HCT116 (cell line): ENCODE data around the gene KATNAL1. TPM values are rescaled to one million over a fixed set of nuclear protein-coding genes. Genes with fewer than 3 reads are reported as not detected.
"Not testable (repeated sequence)": the region's sequence is repeated elsewhere in the genome, so short reads cannot be mapped to it uniquely, and the experiment has no call there.

Experiments used
- ATAC-seq: fragments of 200-7000 bp; cut with Tn5 transposase; 2 replicates; pipeline ENCODE4 v1.9.1; 2020; ENCODE audit warnings: mild to moderate bottlenecking, moderate library complexity
- BruUV-seq: library from RNA; stranded (reverse); fragments of 400-500 nt; replicated peaks from 2 replicates; lab custom pipeline; 2021; lab: Mats Ljungman, UMichigan
- CTCF ChIA-PET: fragments of 300-600 bp; sonication (Branson Sonifier 250); formaldehyde crosslinking; loops from one replicate; lab custom pipeline; 2021; ENCODE audit warnings: antibody characterized with exemption; lab: Charles Lee
- POLR2A ChIA-PET: fragments of 300-600, 350-600 bp; sonication (Branson Sonifier 250); formaldehyde crosslinking; loops from one replicate; lab custom pipeline; 2021; ENCODE audit warnings: antibody characterized with exemption; lab: Charles Lee
- RAD21 ChIA-PET, 2 experiments: fragments of 300-600 bp; sonication (Branson Sonifier 250); formaldehyde crosslinking; loops; one replicate each; lab custom pipeline; 2023; ENCODE audit warnings: low total read pairs in 2 of 2; ENCODE audit not compliant: uncharacterized antibody in 2 of 2, unreplicated experiment in 2 of 2, low non-redundant PET in 1 of 2; lab: Charles Lee
- DNase-seq: peaks from one replicate; pipeline ENCODE4 v3.0.0-alpha.2; 2010; ENCODE audit warnings: low read depth, low spot score
- H2AFZ ChIP-seq: fragments of 200-600 bp; shearing (Covaris generic), sonication (generic); 2 replicates; pipeline ENCODE4 v1.6.1; 2017; ENCODE audit warnings: low read depth, mixed run types, mixed read lengths, antibody characterized with exemption, low read length; ENCODE audit not compliant: poor library complexity, severe bottlenecking
- H3K27ac ChIP-seq: 2 replicates; pipeline ENCODE4 v1.5.1; 2012; ENCODE audit warnings: low read depth, low read length
- H3K27me3 ChIP-seq: fragments of 200-600 bp; sonication (generic); 2 replicates; pipeline ENCODE4 v1.6.1; 2016; ENCODE audit warnings: mixed run types, low read length, mixed read lengths; ENCODE audit not compliant: insufficient read depth
- H3K36me3 ChIP-seq, 2 experiments: fragments of 200-500 bp in 1 of 2; fragments of 200-600 bp in 1 of 2; sonication (Bioruptor generic) in 1 of 2; sonication (generic) in 1 of 2; 2 replicates each; pipeline versions ENCODE4 v1.5.1 to v1.6.1; 2014 to 2016; ENCODE audit warnings: low read length in 2 of 2, inconsistent platforms in 1 of 2, mixed read lengths in 1 of 2, mixed run types in 1 of 2; ENCODE audit not compliant: insufficient read depth in 2 of 2, control insufficient read depth in 1 of 2
- H3K4me1 ChIP-seq, 2 experiments: fragments of 200-600 bp in 1 of 2; sonication (generic) in 1 of 2; 2 replicates each; pipeline versions ENCODE4 v1.5.1 to v1.6.1; 2012 to 2017; ENCODE audit warnings: low read length in 2 of 2, inconsistent platforms in 1 of 2, mild to moderate bottlenecking in 1 of 2, mixed read lengths in 1 of 2, mixed run types in 1 of 2, moderate library complexity in 1 of 2; ENCODE audit not compliant: insufficient read depth in 2 of 2, control insufficient read depth in 1 of 2
- H3K4me2 ChIP-seq: fragments of 200-600 bp; sonication (generic); 2 replicates; pipeline ENCODE4 v1.6.1; 2017; ENCODE audit warnings: mixed run types, low read length, mixed read lengths
- H3K4me3 ChIP-seq, 2 experiments: fragments of 200-600 bp in 1 of 2; sonication (generic) in 1 of 2; replicated peaks in 1 of 2; 2 replicates each; pipeline ENCODE4 v1.5.1; 2011 to 2016; ENCODE audit warnings: low read length in 2 of 2, control low read depth in 1 of 2, low read depth in 1 of 2, mild to moderate bottlenecking in 1 of 2, mixed read lengths in 1 of 2, mixed run types in 1 of 2
- H3K79me2 ChIP-seq: fragments of 200-600 bp; sonication (generic); 2 replicates; pipeline ENCODE4 v1.6.1; 2017; ENCODE audit warnings: mild to moderate bottlenecking, mixed run types, low read length, moderate library complexity, mixed read lengths; ENCODE audit not compliant: insufficient read depth
- H3K9ac ChIP-seq: fragments of 200-600 bp; sonication (generic); 2 replicates; pipeline ENCODE4 v1.6.1; 2016; ENCODE audit warnings: low read length, mixed read lengths
- H3K9me2 ChIP-seq: fragments of 200-600 bp; sonication (generic), shearing (Covaris generic); 2 replicates; pipeline ENCODE4 v1.6.1; 2017; ENCODE audit warnings: mixed run types, mild to moderate bottlenecking, moderate library complexity; ENCODE audit not compliant: insufficient read depth
- H3K9me3 ChIP-seq, 2 experiments: fragments of 200-500 bp in 1 of 2; fragments of 200-600 bp in 1 of 2; sonication (Bioruptor generic) in 1 of 2; sonication (generic) in 1 of 2; 2 replicates each; pipeline ENCODE4 v1.6.1; 2014 to 2017; ENCODE audit warnings: low read length in 2 of 2, mixed read lengths in 2 of 2, inconsistent platforms in 1 of 2, low read depth in 1 of 2, mild to moderate bottlenecking in 1 of 2, mixed run types in 1 of 2, moderate library complexity in 1 of 2; ENCODE audit not compliant: control insufficient read depth in 1 of 2, insufficient read depth in 1 of 2
- H4K20me1 ChIP-seq: fragments of 200-600 bp; sonication (generic), shearing (Covaris generic); 2 replicates; pipeline ENCODE4 v1.6.1; 2017; ENCODE audit warnings: mixed run types, mild to moderate bottlenecking, moderate library complexity; ENCODE audit not compliant: insufficient read depth
- ATF3 ChIP-seq: IDR thresholded peaks from 2 replicates; pipeline ENCODE4 v1.6.1; 2012
- CBX3 ChIP-seq: IDR thresholded peaks from 2 replicates; pipeline ENCODE4 v1.6.1; 2012; ENCODE audit warnings: low read depth
- CEBPB ChIP-seq: IDR thresholded peaks from 2 replicates; pipeline ENCODE4 v1.6.1; 2012; ENCODE audit warnings: low read depth
- CTCF ChIP-seq, 3 experiments: fragments of 200-600 bp in 1 of 3; sonication (generic) in 1 of 3; IDR thresholded peaks in 2 of 3; conservative IDR thresholded peaks in 1 of 3; 2 replicates each; pipeline ENCODE4 v1.5.1; 2012 to 2017; ENCODE audit warnings: low read depth in 2 of 3, low read length in 2 of 3, antibody characterized with exemption in 1 of 3, borderline replicate concordance in 1 of 3, control low read depth in 1 of 3, mild to moderate bottlenecking in 1 of 3, mixed read lengths in 1 of 3, mixed run types in 1 of 3, moderate library complexity in 1 of 3; ENCODE audit not compliant: insufficient read depth in 1 of 3
- EZH2 ChIP-seq: fragments of 200-600 bp; sonication (generic); IDR thresholded peaks from 2 replicates; pipeline ENCODE4 v1.6.1; 2017; ENCODE audit warnings: antibody characterized with exemption, mixed run types
- POLR2AphosphoS5 ChIP-seq: IDR thresholded peaks from 2 replicates; pipeline ENCODE4 v1.6.1; 2011; ENCODE audit warnings: mild to moderate bottlenecking, low read depth, low read length, moderate library complexity
- REST ChIP-seq: IDR thresholded peaks from 2 replicates; pipeline ENCODE4 v1.6.1; 2012; ENCODE audit warnings: low read depth
- SRF ChIP-seq: IDR thresholded peaks from 2 replicates; pipeline ENCODE4 v1.6.1; 2012; ENCODE audit warnings: low read depth
- TCF7L2 ChIP-seq: IDR thresholded peaks from 2 replicates; pipeline ENCODE4 v1.7.0; 2011; ENCODE audit warnings: borderline replicate concordance, inconsistent platforms; ENCODE audit not compliant: insufficient read depth, insufficient read length; ENCODE audit errors: extremely low read depth
- YY1 ChIP-seq: IDR thresholded peaks from 2 replicates; pipeline ENCODE4 v1.6.1; 2011; ENCODE audit warnings: low read length, low read depth, moderate library complexity, mild to moderate bottlenecking; ENCODE audit not compliant: insufficient replicate concordance; ENCODE audit errors: extremely low read depth
- intact Hi-C: fragments of 100-400 bp; cut with micrococcal nuclease; formaldehyde crosslinking; loops from 2 replicates; pipeline ENCODE4 v1.10.0; 2022
- total RNA-seq: library from RNA; stranded (reverse); gene quantifications from one replicate; pipeline ENCODE4 v1.2.1, GENCODE V29; 2021; ENCODE audit not compliant: unreplicated experiment
- TF ChIP-seq, protein P1 (sequence below): IDR thresholded peaks from 2 replicates; pipeline ENCODE4 v1.6.1; 2011; ENCODE audit warnings: mild to moderate bottlenecking, low read length, moderate library complexity; ENCODE audit not compliant: insufficient replicate concordance; ENCODE audit errors: extremely low read depth

KATNAL1 gene
- total RNA-seq, 1 experiment from 2014 or later = 17.3 TPM

GRCh38 chr13:30286059-30286458, 21.3 kb downstream of the KATNAL1 start:
- BruUV-seq, CTCF ChIA-PET, H4K20me1 ChIP-seq: not testable (repeated sequence)

GRCh38 chr13:30276178-30276577, 31.2 kb downstream of the KATNAL1 start:
- no TSS peak for BruUV-seq
- TF ChIP-seq POLR2AphosphoS5 = no peak
- TF ChIP-seq EZH2 = no peak
- no peak for TF ChIP-seq SRF
- no peak for TF ChIP-seq CBX3
- TF ChIP-seq REST = no peak
- TF ChIP-seq ATF3 = no peak
- TF ChIP-seq YY1 = no peak
- no peak for TF ChIP-seq TCF7L2
- TF ChIP-seq, protein P1, sequence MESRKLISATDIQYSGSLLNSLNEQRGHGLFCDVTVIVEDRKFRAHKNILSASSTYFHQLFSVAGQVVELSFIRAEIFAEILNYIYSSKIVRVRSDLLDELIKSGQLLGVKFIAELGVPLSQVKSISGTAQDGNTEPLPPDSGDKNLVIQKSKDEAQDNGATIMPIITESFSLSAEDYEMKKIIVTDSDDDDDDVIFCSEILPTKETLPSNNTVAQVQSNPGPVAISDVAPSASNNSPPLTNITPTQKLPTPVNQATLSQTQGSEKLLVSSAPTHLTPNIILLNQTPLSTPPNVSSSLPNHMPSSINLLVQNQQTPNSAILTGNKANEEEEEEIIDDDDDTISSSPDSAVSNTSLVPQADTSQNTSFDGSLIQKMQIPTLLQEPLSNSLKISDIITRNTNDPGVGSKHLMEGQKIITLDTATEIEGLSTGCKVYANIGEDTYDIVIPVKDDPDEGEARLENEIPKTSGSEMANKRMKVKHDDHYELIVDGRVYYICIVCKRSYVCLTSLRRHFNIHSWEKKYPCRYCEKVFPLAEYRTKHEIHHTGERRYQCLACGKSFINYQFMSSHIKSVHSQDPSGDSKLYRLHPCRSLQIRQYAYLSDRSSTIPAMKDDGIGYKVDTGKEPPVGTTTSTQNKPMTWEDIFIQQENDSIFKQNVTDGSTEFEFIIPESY = no peak
- no peak for TF ChIP-seq CTCF (IDR thresholded peaks at IDR 0.05 in 2 of 3, conservative IDR thresholded peaks at IDR 0.05 in 1 of 3; ENCODE audit: borderline replicate concordance in 1 of 3, insufficient read depth in 1 of 3, low read depth in 2 of 3, low read length in 2 of 3)
- TF ChIP-seq CEBPB = no peak

More at GRCh38 chr13:30286059-30286458, 21.3 kb downstream of the KATNAL1 start:
- ATAC-seq, H3K4me2 ChIP-seq, H3K9me3 ChIP-seq, H3K36me3 ChIP-seq, H3K9ac ChIP-seq, POLR2A ChIA-PET, intact Hi-C loops, H3K27ac ChIP-seq, H2AFZ ChIP-seq, H3K27me3 ChIP-seq, H3K9me2 ChIP-seq, DNase-seq, H3K4me3 ChIP-seq, RAD21 ChIA-PET: not testable (repeated sequence)
- Histone ChIP-seq H3K4me1 (peaks cover 4 to 11% of the 10 kb centered on the region in 2 experiments; a peak in 3 of 4 replicates), H3K79me2 (peaks cover 55% of the 10 kb centered on the region)

More at GRCh38 chr13:30276178-30276577, 31.2 kb downstream of the KATNAL1 start:
- Histone ChIP-seq H3K4me2 (no peak overlapping the region), H3K9me3 (peaks cover 0 to 3% of the 10 kb centered on the region in 2 experiments; a peak in 1 of 4 replicates), H3K4me1 (no peaks in the 10 kb centered on the region), H3K27me3 (no peaks in the 10 kb centered on the region), H3K4me3 (no peak overlapping the region), H3K36me3 (peaks cover 2 to 7% of the 10 kb centered on the region in 2 experiments; a peak in 1 of 4 replicates), H4K20me1 (no peaks in the 10 kb centered on the region), H2AFZ (no peak overlapping the region), H3K27ac (no peak overlapping the region), H3K9me2 (no peaks in the 10 kb centered on the region), H3K9ac (no peak overlapping the region), H3K79me2 (peaks cover 6% of the 10 kb centered on the region; the same call in 1 of the 2 replicates)
- DNase-seq (no peak), ATAC-seq (no peak)
- ChIA-PET POLR2A (no interaction called here), RAD21 (no interaction called here), CTCF (interaction anchor here (1.2 kb wide), 1 partner anchor 144 kb away, joined by 3 read pairs; no protein-coding TSS in a partner anchor)
- intact Hi-C loops = no loop called here
